ENCODE measurements around the gene NPC2. TPM values are rescaled to one million over a fixed set of nuclear protein-coding genes. Genes with fewer than 3 reads are reported as not detected.

Gene NPC2
- polyA plus RNA-seq, 1 donor from 2014 or later, result 46.8 TPM

DNA sequence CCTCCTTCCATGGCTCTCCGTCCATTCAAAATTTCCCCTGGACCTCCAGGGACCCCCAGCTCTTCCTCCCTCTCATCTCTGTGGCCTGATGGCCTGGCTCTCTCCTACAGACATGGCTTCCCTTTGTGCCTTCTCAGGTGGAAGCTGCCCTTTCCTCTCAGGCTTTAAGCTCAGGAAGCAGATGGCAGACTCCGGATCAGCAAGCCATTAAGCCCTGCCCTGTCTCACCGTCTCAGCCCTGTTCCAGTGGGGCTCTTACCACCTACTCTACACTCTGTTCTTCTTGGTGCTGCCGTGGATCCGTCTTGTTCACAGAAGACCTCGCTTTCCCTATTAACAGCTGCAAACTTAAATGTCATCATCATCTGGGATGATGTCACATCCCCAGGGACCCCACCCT is 33.1 kb downstream of the NPC2 start:
- Histone ChIP-seq H3K9me3 (ENCODE audit: low read length) (no peaks in the 10 kb centered on the region), H3K27me3 (ENCODE audit: insufficient read depth, low read depth, low read length) (no peaks in the 10 kb centered on the region), H3F3A (ENCODE audit: insufficient read depth, low read length, poor library complexity, severe bottlenecking) (no peaks in the 10 kb centered on the region), H4K20me1 (ENCODE audit: insufficient read depth) (no peaks in the 10 kb centered on the region), H3K27ac (ENCODE audit: low read length) (no peak overlapping the region), H3K4me2 (ENCODE audit: low read length) (no peak overlapping the region), H3K9ac (ENCODE audit: low read length) (no peak overlapping the region), H3K79me2 (replicated peaks; ENCODE audit: insufficient read depth, low read length) (no peaks in the 10 kb centered on the region), H3K9me2 (ENCODE audit: insufficient read depth, low read length) (no peaks in the 10 kb centered on the region), H2AFZ (ENCODE audit: low read depth, low read length) (no peak overlapping the region), H3K4me3 (ENCODE audit: low read length) (no peak overlapping the region), H3K36me3 (ENCODE audit: insufficient read depth, low read length) (no peaks in the 10 kb centered on the region)
- TF ChIP-seq TAF1 (IDR thresholded peaks at IDR 0.05; ENCODE audit: low read depth), result no peak
- TF ChIP-seq POLR2AphosphoS5 (IDR thresholded peaks at IDR 0.05), result no peak
- no peak for TF ChIP-seq RAD21 (conservative IDR thresholded peaks at IDR 0.05)
- TF ChIP-seq MXI1 (conservative IDR thresholded peaks at IDR 0.05; ENCODE audit: poor library complexity, severe bottlenecking), result no peak
- TF ChIP-seq, protein P1, sequence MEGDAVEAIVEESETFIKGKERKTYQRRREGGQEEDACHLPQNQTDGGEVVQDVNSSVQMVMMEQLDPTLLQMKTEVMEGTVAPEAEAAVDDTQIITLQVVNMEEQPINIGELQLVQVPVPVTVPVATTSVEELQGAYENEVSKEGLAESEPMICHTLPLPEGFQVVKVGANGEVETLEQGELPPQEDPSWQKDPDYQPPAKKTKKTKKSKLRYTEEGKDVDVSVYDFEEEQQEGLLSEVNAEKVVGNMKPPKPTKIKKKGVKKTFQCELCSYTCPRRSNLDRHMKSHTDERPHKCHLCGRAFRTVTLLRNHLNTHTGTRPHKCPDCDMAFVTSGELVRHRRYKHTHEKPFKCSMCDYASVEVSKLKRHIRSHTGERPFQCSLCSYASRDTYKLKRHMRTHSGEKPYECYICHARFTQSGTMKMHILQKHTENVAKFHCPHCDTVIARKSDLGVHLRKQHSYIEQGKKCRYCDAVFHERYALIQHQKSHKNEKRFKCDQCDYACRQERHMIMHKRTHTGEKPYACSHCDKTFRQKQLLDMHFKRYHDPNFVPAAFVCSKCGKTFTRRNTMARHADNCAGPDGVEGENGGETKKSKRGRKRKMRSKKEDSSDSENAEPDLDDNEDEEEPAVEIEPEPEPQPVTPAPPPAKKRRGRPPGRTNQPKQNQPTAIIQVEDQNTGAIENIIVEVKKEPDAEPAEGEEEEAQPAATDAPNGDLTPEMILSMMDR (IDR thresholded peaks at IDR 0.05; ENCODE audit: poor library complexity, severe bottlenecking), result no peak
- TF ChIP-seq EP300 (conservative IDR thresholded peaks at IDR 0.05; ENCODE audit: poor library complexity, severe bottlenecking), result no peak
- TF ChIP-seq SMC3 (conservative IDR thresholded peaks at IDR 0.05; ENCODE audit: poor library complexity), result no peak
- TF ChIP-seq, protein P2, sequence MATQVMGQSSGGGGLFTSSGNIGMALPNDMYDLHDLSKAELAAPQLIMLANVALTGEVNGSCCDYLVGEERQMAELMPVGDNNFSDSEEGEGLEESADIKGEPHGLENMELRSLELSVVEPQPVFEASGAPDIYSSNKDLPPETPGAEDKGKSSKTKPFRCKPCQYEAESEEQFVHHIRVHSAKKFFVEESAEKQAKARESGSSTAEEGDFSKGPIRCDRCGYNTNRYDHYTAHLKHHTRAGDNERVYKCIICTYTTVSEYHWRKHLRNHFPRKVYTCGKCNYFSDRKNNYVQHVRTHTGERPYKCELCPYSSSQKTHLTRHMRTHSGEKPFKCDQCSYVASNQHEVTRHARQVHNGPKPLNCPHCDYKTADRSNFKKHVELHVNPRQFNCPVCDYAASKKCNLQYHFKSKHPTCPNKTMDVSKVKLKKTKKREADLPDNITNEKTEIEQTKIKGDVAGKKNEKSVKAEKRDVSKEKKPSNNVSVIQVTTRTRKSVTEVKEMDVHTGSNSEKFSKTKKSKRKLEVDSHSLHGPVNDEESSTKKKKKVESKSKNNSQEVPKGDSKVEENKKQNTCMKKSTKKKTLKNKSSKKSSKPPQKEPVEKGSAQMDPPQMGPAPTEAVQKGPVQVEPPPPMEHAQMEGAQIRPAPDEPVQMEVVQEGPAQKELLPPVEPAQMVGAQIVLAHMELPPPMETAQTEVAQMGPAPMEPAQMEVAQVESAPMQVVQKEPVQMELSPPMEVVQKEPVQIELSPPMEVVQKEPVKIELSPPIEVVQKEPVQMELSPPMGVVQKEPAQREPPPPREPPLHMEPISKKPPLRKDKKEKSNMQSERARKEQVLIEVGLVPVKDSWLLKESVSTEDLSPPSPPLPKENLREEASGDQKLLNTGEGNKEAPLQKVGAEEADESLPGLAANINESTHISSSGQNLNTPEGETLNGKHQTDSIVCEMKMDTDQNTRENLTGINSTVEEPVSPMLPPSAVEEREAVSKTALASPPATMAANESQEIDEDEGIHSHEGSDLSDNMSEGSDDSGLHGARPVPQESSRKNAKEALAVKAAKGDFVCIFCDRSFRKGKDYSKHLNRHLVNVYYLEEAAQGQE (IDR thresholded peaks at IDR 0.05; ENCODE audit: borderline replicate concordance), result no peak

GRCh38 chr14:74459289-74459946 is 33.7 kb downstream of the NPC2 start:
- Histone ChIP-seq H3K4me2 (ENCODE audit: low read length) (no peak overlapping the region), H3K9me3 (ENCODE audit: low read length) (no peaks in the 10 kb centered on the region), H3K36me3 (ENCODE audit: insufficient read depth, low read length) (no peaks in the 10 kb centered on the region)

More at GRCh38 chr14:74459289-74459946, 33.7 kb downstream of the NPC2 start:
- Histone ChIP-seq H3K4me3 (ENCODE audit: low read length) (no peak overlapping the region), H3K27me3 (ENCODE audit: insufficient read depth, low read depth, low read length) (no peaks in the 10 kb centered on the region), H3K9ac (ENCODE audit: low read length) (no peak overlapping the region), H4K20me1 (ENCODE audit: insufficient read depth) (no peaks in the 10 kb centered on the region), H3K9me2 (ENCODE audit: insufficient read depth, low read length) (no peaks in the 10 kb centered on the region), H3K27ac (ENCODE audit: low read length) (no peak overlapping the region), H3K79me2 (replicated peaks; ENCODE audit: insufficient read depth, low read length) (no peaks in the 10 kb centered on the region), H2AFZ (ENCODE audit: low read depth, low read length) (no peak overlapping the region), H3F3A (ENCODE audit: insufficient read depth, low read length, poor library complexity, severe bottlenecking) (no peaks in the 10 kb centered on the region)
- TF ChIP-seq, protein P2 (IDR thresholded peaks at IDR 0.05; ENCODE audit: borderline replicate concordance), result no peak
- TF ChIP-seq TAF1 (IDR thresholded peaks at IDR 0.05; ENCODE audit: low read depth), result no peak
- TF ChIP-seq EP300 (conservative IDR thresholded peaks at IDR 0.05; ENCODE audit: poor library complexity, severe bottlenecking), result no peak
- TF ChIP-seq SMC3 (conservative IDR thresholded peaks at IDR 0.05; ENCODE audit: poor library complexity), result no peak
- TF ChIP-seq MXI1 (conservative IDR thresholded peaks at IDR 0.05; ENCODE audit: poor library complexity, severe bottlenecking), result no peak
- TF ChIP-seq RAD21 (conservative IDR thresholded peaks at IDR 0.05), result no peak
- no peak for TF ChIP-seq EZH2 (IDR thresholded peaks at IDR 0.05; ENCODE audit: borderline replicate concordance, insufficient read depth, low read length, poor library complexity, severe bottlenecking)
- TF ChIP-seq, protein P1 (IDR thresholded peaks at IDR 0.05; ENCODE audit: poor library complexity, severe bottlenecking), result no peak
- TF ChIP-seq POLR2AphosphoS5 (IDR thresholded peaks at IDR 0.05), result no peak

All from neural cell (in vitro differentiated cells).